GM12874 (cell line): Measurements from ENCODE around the gene MSRB2.

Experiments used
- CTCF ChIP-seq: IDR thresholded peaks from 2 replicates; pipeline ENCODE4 v1.5.1; 2011; ENCODE audit warnings: low read depth, mild to moderate bottlenecking, control low read depth, low read length, moderate library complexity; ENCODE audit not compliant: insufficient read depth

Gene MSRB2

GRCh38 chr10:23095966-23096801 is 805 bp downstream of the MSRB2 start:
- no peak for TF ChIP-seq CTCF

- no peak for TF ChIP-seq CTCF
These were observed 1.6 kb downstream of the MSRB2 start for GRCh38 chr10:23096802-23097549.

DNA sequence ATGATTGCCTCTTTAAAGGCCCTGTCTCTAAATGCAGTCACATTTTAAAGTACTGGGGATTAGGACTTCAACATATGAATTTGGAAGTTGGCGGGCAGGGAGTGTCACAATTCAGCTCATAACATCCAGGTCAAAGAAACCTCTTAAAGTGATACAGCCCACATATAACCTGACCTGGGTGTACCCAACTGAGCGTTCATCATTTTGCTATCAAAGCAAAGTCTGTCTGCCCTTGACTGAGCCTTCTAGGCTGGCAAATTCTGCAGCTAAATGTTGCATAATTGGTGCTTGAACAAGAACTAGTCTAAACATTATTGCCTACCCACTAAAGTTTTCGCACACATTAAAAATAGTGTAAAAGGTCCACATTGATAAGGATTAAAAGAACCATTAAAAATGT is 3.7 kb downstream of the MSRB2 start:
- TF ChIP-seq CTCF = no peak

GRCh38 chr10:23099816-23100215 is 4.4 kb downstream of the MSRB2 start:
- TF ChIP-seq CTCF = no peak

DNA sequence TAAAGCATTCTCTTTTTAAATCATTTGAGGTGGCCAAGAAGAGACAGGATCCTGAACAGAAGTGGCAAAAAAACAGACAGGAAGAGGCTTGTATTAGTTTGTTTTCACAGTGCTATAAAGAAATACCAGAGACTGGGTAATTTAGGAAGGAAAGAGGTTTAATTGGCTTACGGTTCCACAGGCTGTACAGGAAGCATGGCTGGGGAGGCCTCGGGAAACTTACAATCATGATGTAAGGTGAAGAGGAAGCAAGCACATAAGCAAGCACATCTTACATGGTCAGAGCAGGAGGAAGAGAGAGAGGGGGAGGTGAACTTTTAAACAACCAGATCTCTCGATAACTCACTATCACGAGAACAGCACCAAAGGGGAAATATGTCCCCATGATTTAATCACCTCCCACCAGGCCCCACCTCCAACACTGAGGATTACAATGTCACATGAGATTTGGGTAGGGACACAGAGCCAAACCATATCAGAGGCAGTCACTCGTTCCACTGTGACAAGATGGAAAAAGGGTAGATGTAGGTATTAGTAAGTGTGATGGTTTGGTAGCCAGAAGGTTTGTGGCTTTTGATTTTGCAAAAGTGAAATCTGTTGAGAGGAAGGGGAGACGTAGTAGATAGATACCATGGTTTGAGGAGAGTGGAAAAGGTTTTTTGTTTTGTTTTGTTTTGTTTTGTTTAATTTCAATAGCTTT is 5.1 kb downstream of the MSRB2 start:
- no peak for TF ChIP-seq CTCF

GRCh38 chr10:23106331-23107072 is 11.1 kb downstream of the MSRB2 start:
- TF ChIP-seq CTCF = no peak
